IMR-90 (cell line): ENCODE results near the gene NOMO2. TPM values are rescaled to one million over a fixed set of nuclear protein-coding genes. Genes with fewer than 3 reads are reported as not detected.
"Not testable (repeated sequence)": the region's sequence is repeated elsewhere in the genome, so short reads cannot be mapped to it uniquely, and the experiment has no call there.

Experiments
- ATAC-seq: fragments of 200-7000 bp; cut with Tn5 transposase; 2 replicates; pipeline ENCODE4 v1.9.1; 2020; ENCODE audit warnings: low read depth, mild to moderate bottlenecking, moderate library complexity
- BruUV-seq: library from RNA; stranded (reverse); fragments of 400-500 nt; replicated peaks from 2 replicates; lab custom pipeline; 2021; lab: Mats Ljungman, UMichigan
- CTCF ChIA-PET: fragments of 300-600 bp; formaldehyde crosslinking; extraction: SDS; loops from one replicate; lab custom pipeline; 2021; ENCODE audit warnings: antibody characterized with exemption; lab: Yijun Ruan, JAX
- POLR2A ChIA-PET: fragments of 300-600 bp; sonication (Branson Sonifier 250); formaldehyde crosslinking; loops from one replicate; lab custom pipeline; 2022; ENCODE audit warnings: antibody characterized with exemption; ENCODE audit not compliant: unreplicated experiment; lab: Charles Lee
- DNase-seq: peaks from one replicate; pipeline ENCODE4 v3.0.0; 2013
- H2AFZ ChIP-seq: replicated peaks from 2 replicates; pipeline ENCODE3; 2013; ENCODE audit warnings: low read length, mild to moderate bottlenecking; ENCODE audit not compliant: poor library complexity
- H2AK5ac ChIP-seq: 2 replicates; pipeline ENCODE4 v1.6.1; 2013; ENCODE audit warnings: low read depth, low read length, inconsistent platforms
- H2AK9ac ChIP-seq: replicated peaks from 2 replicates; pipeline ENCODE3; 2013; ENCODE audit warnings: mild to moderate bottlenecking, low read depth, low read length, moderate library complexity; ENCODE audit not compliant: poor library complexity
- H2BK120ac ChIP-seq: 2 replicates; pipeline ENCODE4 v1.6.1; 2013; ENCODE audit warnings: low read depth, low read length, inconsistent platforms
- H2BK15ac ChIP-seq: 3 replicates; pipeline ENCODE4 v1.6.1; 2013; ENCODE audit warnings: low read depth, low read length, inconsistent platforms
- H2BK20ac ChIP-seq: 2 replicates; pipeline ENCODE4 v1.6.1; 2013; ENCODE audit warnings: low read depth, mild to moderate bottlenecking, inconsistent platforms, low read length, moderate library complexity
- H2BK5ac ChIP-seq: 2 replicates; pipeline ENCODE4 v1.6.1; 2013; ENCODE audit warnings: mild to moderate bottlenecking, low read depth, low read length, inconsistent platforms; ENCODE audit not compliant: poor library complexity, severe bottlenecking
- H3K14ac ChIP-seq: replicated peaks from 2 replicates; pipeline ENCODE4 v1.6.1; 2013; ENCODE audit warnings: low read depth, low read length, inconsistent platforms
- H3K18ac ChIP-seq: 2 replicates; pipeline ENCODE4 v1.6.1; 2013; ENCODE audit warnings: low read depth, low read length, control low read depth
- H3K23ac ChIP-seq: 2 replicates; pipeline ENCODE4 v1.6.1; 2013; ENCODE audit warnings: low read depth, low read length, inconsistent platforms
- H3K27ac ChIP-seq: 2 replicates; pipeline ENCODE4 v1.5.1; 2013; ENCODE audit warnings: mild to moderate bottlenecking, control low read depth, low read length; ENCODE audit not compliant: insufficient read depth
- H3K27me3 ChIP-seq: 2 replicates; pipeline ENCODE4 v1.6.1; 2013; ENCODE audit warnings: low read length; ENCODE audit not compliant: control insufficient read depth, insufficient read depth
- H3K36me3 ChIP-seq: 2 replicates; pipeline ENCODE4 v1.6.1; 2013; ENCODE audit warnings: low read length, mixed read lengths; ENCODE audit not compliant: control insufficient read depth, insufficient read depth
- H3K4ac ChIP-seq: 2 replicates; pipeline ENCODE4 v1.6.1; 2013; ENCODE audit warnings: low read depth, low read length, inconsistent platforms
- H3K4me1 ChIP-seq: 2 replicates; pipeline ENCODE4 v1.6.1; 2013; ENCODE audit warnings: low read length, mixed read lengths; ENCODE audit not compliant: control insufficient read depth, insufficient read depth
- H3K4me2 ChIP-seq: 2 replicates; pipeline ENCODE4 v1.6.1; 2013; ENCODE audit warnings: low read depth, mild to moderate bottlenecking, control low read depth, low read length, moderate library complexity
- H3K4me3 ChIP-seq: 2 replicates; pipeline ENCODE4 v1.5.1; 2013; ENCODE audit warnings: low read depth, mild to moderate bottlenecking, control low read depth, low read length, moderate library complexity; ENCODE audit not compliant: insufficient read depth
- H3K56ac ChIP-seq: 2 replicates; pipeline ENCODE4 v1.6.1; 2013; ENCODE audit warnings: low read length, inconsistent platforms; ENCODE audit not compliant: insufficient read depth; ENCODE audit errors: extremely low read depth
- H3K79me1 ChIP-seq, 2 experiments: 2 replicates each; pipeline ENCODE4 v1.6.1; 2013; ENCODE audit warnings: low read length in 2 of 2, inconsistent platforms in 1 of 2, low read depth in 1 of 2
- H3K9ac ChIP-seq: 2 replicates; pipeline ENCODE4 v1.6.1; 2013; ENCODE audit warnings: low read depth, low read length, control low read depth
- H3K9me1 ChIP-seq: 2 replicates; pipeline ENCODE4 v1.6.1; 2013; ENCODE audit warnings: low read length, inconsistent platforms; ENCODE audit not compliant: insufficient read depth
- H3K9me3 ChIP-seq: 2 replicates; pipeline ENCODE4 v1.6.1; 2013; ENCODE audit warnings: low read length; ENCODE audit not compliant: control insufficient read depth, insufficient read depth
- H4K20me1 ChIP-seq: 2 replicates; pipeline ENCODE4 v1.6.1; 2013; ENCODE audit warnings: low read length, inconsistent platforms; ENCODE audit not compliant: insufficient read depth
- H4K5ac ChIP-seq: 2 replicates; pipeline ENCODE4 v1.6.1; 2013; ENCODE audit warnings: mild to moderate bottlenecking, low read depth, low read length, control low read depth
- H4K8ac ChIP-seq, 2 experiments: 2 replicates each; pipeline ENCODE4 v1.6.1; 2013; ENCODE audit warnings: low read depth in 2 of 2, low read length in 2 of 2, control low read depth in 1 of 2, inconsistent platforms in 1 of 2
- H4K91ac ChIP-seq: 2 replicates; pipeline ENCODE4 v1.6.1; 2013; ENCODE audit warnings: low read depth, low read length, inconsistent platforms; ENCODE audit not compliant: insufficient read depth
- WGBS, 2 experiments: methylation state at CpG; one replicate each; pipeline versions ENCODE4 v1.1.5 to v1.1.7; 2013; ENCODE audit warnings: missing lambda C conversion rate in 2 of 2; ENCODE audit not compliant: insufficient read length in 1 of 2; ENCODE audit errors: extremely low coverage in 2 of 2; 5-methylcytosine and 5-hydroxymethylcytosine counted together
- dilution Hi-C: fragments of 300-500 bp; cut with HindIII; formaldehyde crosslinking; loops from one replicate; pipeline ENCODE4 v1.14.3; 2018; ENCODE audit warnings: low sequenced_read_pairs; ENCODE audit not compliant: unreplicated experiment
- in situ Hi-C: fragments of 300-500 bp; cut with MboI; formaldehyde crosslinking; loops from 3 replicates; pipeline ENCODE4 v1.14.3; 2019; ENCODE audit warnings: low sequenced_read_pairs, inconsistent platforms, mixed read lengths
- intact Hi-C: fragments of 100-400 bp; cut with micrococcal nuclease; formaldehyde crosslinking; loops from 2 replicates; pipeline ENCODE4 v1.10.0; 2022
- polyA plus RNA-seq, 3 experiments: library from polyadenylated mRNA; depleted of rRNA; stranded (reverse); fragments of >200 nt; gene quantifications; 2 replicates each; pipeline ENCODE4 v1.2.3, GENCODE V29; 2012; ENCODE audit warnings: low replicate concordance in 1 of 3
- total RNA-seq: library from RNA; depleted of rRNA; stranded (reverse); fragments of >200 nt; gene quantifications from 2 replicates; pipeline ENCODE4 v1.2.3, GENCODE V29; 2012

Gene NOMO2
- total and polyA plus RNA-seq, 2 of the 4 experiments (the other 2 are of a cell fraction): 103 to 184 TPM

GRCh38 chr16:18534308-18534707 is 27.6 kb downstream of the NOMO2 start:
- H3K27ac ChIP-seq, H2AK5ac ChIP-seq, H3K56ac ChIP-seq, dilution Hi-C loops, H2BK15ac ChIP-seq, BruUV-seq, H2BK120ac ChIP-seq, ATAC-seq, H3K27me3 ChIP-seq, H2AFZ ChIP-seq, H3K14ac ChIP-seq, H2BK5ac ChIP-seq, H3K4me3 ChIP-seq, in situ Hi-C loops, H3K4me1 ChIP-seq, H3K36me3 ChIP-seq, H3K4me2 ChIP-seq, CTCF ChIA-PET, POLR2A ChIA-PET, H3K9me3 ChIP-seq, intact Hi-C loops, H3K4ac ChIP-seq, H3K9me1 ChIP-seq, H4K20me1 ChIP-seq, H2AK9ac ChIP-seq, H4K91ac ChIP-seq, H3K18ac ChIP-seq, DNase-seq, H2BK20ac ChIP-seq, H3K79me1 ChIP-seq, H3K23ac ChIP-seq, H4K8ac ChIP-seq, H3K9ac ChIP-seq, H4K5ac ChIP-seq: not testable (repeated sequence)
- no CpG with 5 or more reads among the region's 4 CpGs for WGBS, 2 experiments

- H2BK20ac ChIP-seq, in situ Hi-C loops, H4K20me1 ChIP-seq, H3K4me2 ChIP-seq, H3K23ac ChIP-seq, H2AK9ac ChIP-seq, H3K79me1 ChIP-seq, ATAC-seq, H3K14ac ChIP-seq, H3K36me3 ChIP-seq, BruUV-seq, H3K9me1 ChIP-seq, H3K4me3 ChIP-seq, H3K4me1 ChIP-seq, H2AFZ ChIP-seq, DNase-seq, H2BK120ac ChIP-seq, dilution Hi-C loops, CTCF ChIA-PET, H3K18ac ChIP-seq, H3K27ac ChIP-seq, H3K27me3 ChIP-seq, H2BK5ac ChIP-seq, H4K5ac ChIP-seq, H3K9ac ChIP-seq, H3K9me3 ChIP-seq, H4K91ac ChIP-seq, H4K8ac ChIP-seq, H3K56ac ChIP-seq, H2BK15ac ChIP-seq, H2AK5ac ChIP-seq, H3K4ac ChIP-seq, intact Hi-C loops, POLR2A ChIA-PET: not testable (repeated sequence)
- WGBS, 2 experiments: no CpG with 5 or more reads among the region's 10 CpGs
These were observed 30.6 kb downstream of the NOMO2 start for GRCh38 chr16:18531323-18531722.
